IPS DF 4.7 (cell line): Measurements from ENCODE around the gene ERICH3.
"Not testable (repeated sequence)": the region's sequence is repeated elsewhere in the genome, so short reads cannot be mapped to it uniquely, and the experiment has no call there.

Experiments used
- DNase-seq: peaks from one replicate; pipeline ENCODE4 v3.0.0-alpha.2; 2013; ENCODE audit warnings: low spot score; ENCODE audit errors: extremely low read depth

Gene ERICH3

GRCh38 chr1:74681449-74681848 is 7.9 kb upstream of the ERICH3 start:
- DNase-seq = no peak

- DNase-seq = no peak
These were observed 7.4 kb upstream of the ERICH3 start for GRCh38 chr1:74681001-74681400.

GRCh38 chr1:74679811-74680210 is 6.2 kb upstream of the ERICH3 start:
- DNase-seq = no peak

- no peak for DNase-seq
These were observed 4.3 kb upstream of the ERICH3 start for GRCh38 chr1:74677926-74678325.

GRCh38 chr1:74674278-74675048 is 871 bp upstream of the ERICH3 start:
- DNase-seq = no peak

GRCh38 chr1:74670866-74671265 is 2.7 kb downstream of the ERICH3 start:
- not testable (repeated sequence) for DNase-seq

- no peak for DNase-seq
These were observed 18.9 kb downstream of the ERICH3 start for GRCh38 chr1:74654708-74655107.

- DNase-seq = no peak
These were observed 20.9 kb downstream of the ERICH3 start for GRCh38 chr1:74652711-74653139.

- DNase-seq = no peak
These were observed 23.0 kb downstream of the ERICH3 start for GRCh38 chr1:74650561-74650960.

GRCh38 chr1:74641876-74642275 is 31.7 kb downstream of the ERICH3 start:
- no peak for DNase-seq

GRCh38 chr1:74641161-74641560 is 32.4 kb downstream of the ERICH3 start:
- no peak for DNase-seq

GRCh38 chr1:74637296-74637695 is 36.3 kb downstream of the ERICH3 start:
- no peak for DNase-seq

GRCh38 chr1:74629283-74629682 is 44.3 kb downstream of the ERICH3 start:
- DNase-seq = peak; percentile 25

- DNase-seq = no peak
These were observed 49.9 kb downstream of the ERICH3 start for GRCh38 chr1:74623716-74624115.

GRCh38 chr1:74620242-74620641 is 53.4 kb downstream of the ERICH3 start:
- no peak for DNase-seq

- DNase-seq = no peak
These were observed 54.6 kb downstream of the ERICH3 start for GRCh38 chr1:74618974-74619373.

- no peak for DNase-seq
These were observed 59.7 kb downstream of the ERICH3 start for GRCh38 chr1:74613894-74614293.

- no peak for DNase-seq
These were observed 61.7 kb downstream of the ERICH3 start for GRCh38 chr1:74611887-74612286.

- DNase-seq = no peak
These were observed 62.6 kb downstream of the ERICH3 start for GRCh38 chr1:74610961-74611360.

- DNase-seq = no peak
These were observed 63.7 kb downstream of the ERICH3 start for GRCh38 chr1:74609810-74610371.

GRCh38 chr1:74596717-74597116 is 76.9 kb downstream of the ERICH3 start:
- DNase-seq = no peak

- DNase-seq = no peak
These were observed 79.4 kb downstream of the ERICH3 start for GRCh38 chr1:74593887-74594866.
